Measurements from ENCODE around the gene GTPBP3.

Gene GTPBP3

GRCh38 chr19:17329366-17330261 lies 7.7 kb upstream of the GTPBP3 start:
- Histone ChIP-seq H2BK5ac (ENCODE audit: low read depth, low read length, poor library complexity) (no peak overlapping the region), H3K27me3 (ENCODE audit: insufficient read depth, low read length) (no peaks in the 10 kb centered on the region), H3K9ac (ENCODE audit: low read length) (no peak overlapping the region), H3K14ac (ENCODE audit: low read length) (no peak overlapping the region), H3K4ac (ENCODE audit: low read depth, low read length) (no peak overlapping the region), H4K12ac (ENCODE audit: low read depth, low read length) (no peak overlapping the region), H3K27ac (ENCODE audit: low read depth, low read length) (no peak overlapping the region), H4K91ac (ENCODE audit: low read depth, low read length) (no peak overlapping the region), H3K36me3 (ENCODE audit: control insufficient read depth in 1 of 2, insufficient read depth in 2 of 2, low read length in 2 of 2) (peaks cover 8 to 18% of the 10 kb centered on the region in 2 experiments), H3K79me1 (ENCODE audit: low read length) (peaks cover 15% of the 10 kb centered on the region), H2AFZ (ENCODE audit: insufficient read depth, low read length, poor library complexity) (no peak overlapping the region), H3K9me3 (ENCODE audit: insufficient read depth, low read depth, low read length) (peaks cover 4% of the 10 kb centered on the region), H3K23ac (ENCODE audit: low read length) (no peak overlapping the region), H3K4me3 (ENCODE audit: low read depth, low read length) (no peak overlapping the region), H2BK12ac (ENCODE audit: low read length) (no peak overlapping the region), H2BK120ac (ENCODE audit: insufficient read depth, low read length, poor library complexity) (no peak overlapping the region), H3K79me2 (ENCODE audit: control insufficient read depth, insufficient read depth, low read length, poor library complexity) (peaks cover 7% of the 10 kb centered on the region), H2AK5ac (ENCODE audit: low read length) (no peak overlapping the region), H3K4me2 (ENCODE audit: low read length) (no peak overlapping the region), H3K18ac (ENCODE audit: low read length) (peak overlapping the region; percentile 5), H4K8ac (ENCODE audit: low read depth, low read length) (no peak overlapping the region), H3K4me1 (ENCODE audit: control insufficient read depth in 1 of 2, insufficient read depth in 2 of 2, low read length in 2 of 2) (peaks cover 22 to 25% of the 10 kb centered on the region in 2 experiments)
- WGBS (ENCODE audit: extremely low coverage, insufficient coverage, insufficient read length) = no CpG with 5 or more reads among the region's 51 CpGs
- no peak for DNase-seq

- H2AFZ ChIP-seq (ENCODE audit: insufficient read depth, low read length, poor library complexity) = no peak overlapping the region
- no peak overlapping the region for H4K91ac ChIP-seq (ENCODE audit: low read depth, low read length)
- H3K4ac ChIP-seq (ENCODE audit: low read depth, low read length) = no peak overlapping the region
- no peak overlapping the region for H3K27ac ChIP-seq (ENCODE audit: low read depth, low read length)
- no peak overlapping the region for H3K9ac ChIP-seq (ENCODE audit: low read length)
- WGBS (ENCODE audit: extremely low coverage, insufficient coverage, insufficient read length) = no CpG with 5 or more reads among the region's 24 CpGs
- no peak overlapping the region for H2BK120ac ChIP-seq (ENCODE audit: insufficient read depth, low read length, poor library complexity)
- H3K14ac ChIP-seq (ENCODE audit: low read length) = no peak overlapping the region
- H2BK12ac ChIP-seq (ENCODE audit: low read length) = no peak overlapping the region
- no peak for DNase-seq
- H3K4me3 ChIP-seq (ENCODE audit: low read depth, low read length) = no peak overlapping the region
- no peak overlapping the region for H3K18ac ChIP-seq (ENCODE audit: low read length)
- H2AK5ac ChIP-seq (ENCODE audit: low read length) = no peak overlapping the region
- peaks cover 20% of the 10 kb centered on the region for H3K79me1 ChIP-seq (ENCODE audit: low read length)
- H3K4me1 ChIP-seq (ENCODE audit: control insufficient read depth in 1 of 2, insufficient read depth in 2 of 2, low read length in 2 of 2) = peaks cover 27 to 29% of the 10 kb centered on the region in 2 experiments
- H4K12ac ChIP-seq (ENCODE audit: low read depth, low read length) = no peak overlapping the region
- H3K23ac ChIP-seq (ENCODE audit: low read length) = no peak overlapping the region
- H3K4me2 ChIP-seq (ENCODE audit: low read length) = no peak overlapping the region
- H3K27me3 ChIP-seq (ENCODE audit: insufficient read depth, low read length) = no peaks in the 10 kb centered on the region
- H3K9me3 ChIP-seq (ENCODE audit: insufficient read depth, low read depth, low read length) = peaks cover 4% of the 10 kb centered on the region
- peaks cover 7% of the 10 kb centered on the region for H3K79me2 ChIP-seq (ENCODE audit: control insufficient read depth, insufficient read depth, low read length, poor library complexity)
- peaks cover 2 to 10% of the 10 kb centered on the region in 2 experiments for H3K36me3 ChIP-seq (ENCODE audit: control insufficient read depth in 1 of 2, insufficient read depth in 2 of 2, low read length in 2 of 2)
- no peak overlapping the region for H2BK5ac ChIP-seq (ENCODE audit: low read depth, low read length, poor library complexity)
- no peak overlapping the region for H4K8ac ChIP-seq (ENCODE audit: low read depth, low read length)
Measured at GRCh38 chr19:17330262-17331044, 6.9 kb upstream of the GTPBP3 start.

GRCh38 chr19:17331045-17331558 lies 6.3 kb upstream of the GTPBP3 start:
- H3K4ac ChIP-seq (ENCODE audit: low read depth, low read length) = no peak overlapping the region
- DNase-seq = no peak
- no peak overlapping the region for H3K9ac ChIP-seq (ENCODE audit: low read length)

GRCh38 chr19:17332360-17332676 lies 5.0 kb upstream of the GTPBP3 start:
- peaks cover 26% of the 10 kb centered on the region for H3K79me1 ChIP-seq (ENCODE audit: low read length)
- H3K23ac ChIP-seq (ENCODE audit: low read length) = no peak overlapping the region
- no peak overlapping the region for H3K4ac ChIP-seq (ENCODE audit: low read depth, low read length)
- no peak overlapping the region for H3K18ac ChIP-seq (ENCODE audit: low read length)
- H3K4me3 ChIP-seq (ENCODE audit: low read depth, low read length) = no peak overlapping the region
- peaks cover 4% of the 10 kb centered on the region for H3K9me3 ChIP-seq (ENCODE audit: insufficient read depth, low read depth, low read length)
- peaks cover 9% of the 10 kb centered on the region for H3K79me2 ChIP-seq (ENCODE audit: control insufficient read depth, insufficient read depth, low read length, poor library complexity)
- H2BK5ac ChIP-seq (ENCODE audit: low read depth, low read length, poor library complexity) = no peak overlapping the region
- no peak for DNase-seq
- no peak overlapping the region for H4K12ac ChIP-seq (ENCODE audit: low read depth, low read length)
- no peak overlapping the region for H2BK120ac ChIP-seq (ENCODE audit: insufficient read depth, low read length, poor library complexity)
- no CpG with 5 or more reads among the region's 8 CpGs for WGBS (ENCODE audit: extremely low coverage, insufficient coverage, insufficient read length)
- no peak overlapping the region for H4K91ac ChIP-seq (ENCODE audit: low read depth, low read length)
- H3K4me2 ChIP-seq (ENCODE audit: low read length) = no peak overlapping the region
- no peak overlapping the region for H2AFZ ChIP-seq (ENCODE audit: insufficient read depth, low read length, poor library complexity)
- no peak overlapping the region for H3K14ac ChIP-seq (ENCODE audit: low read length)
- H2AK5ac ChIP-seq (ENCODE audit: low read length) = no peak overlapping the region
- no peaks in the 10 kb centered on the region for H3K27me3 ChIP-seq (ENCODE audit: insufficient read depth, low read length)
- H3K27ac ChIP-seq (ENCODE audit: low read depth, low read length) = no peak overlapping the region
- H4K8ac ChIP-seq (ENCODE audit: low read depth, low read length) = no peak overlapping the region
- H3K4me1 ChIP-seq (ENCODE audit: control insufficient read depth in 1 of 2, insufficient read depth in 2 of 2, low read length in 2 of 2) = peaks cover 19 to 21% of the 10 kb centered on the region in 2 experiments
- H3K36me3 ChIP-seq (ENCODE audit: control insufficient read depth in 1 of 2, insufficient read depth in 2 of 2, low read length in 2 of 2) = peaks cover 2 to 10% of the 10 kb centered on the region in 2 experiments
- no peak overlapping the region for H3K9ac ChIP-seq (ENCODE audit: low read length)
- no peak overlapping the region for H2BK12ac ChIP-seq (ENCODE audit: low read length)

More at GRCh38 chr19:17331045-17331558, 6.3 kb upstream of the GTPBP3 start:
- peaks cover 20% of the 10 kb centered on the region for H3K79me1 ChIP-seq (ENCODE audit: low read length)
- peaks cover 2 to 10% of the 10 kb centered on the region in 2 experiments for H3K36me3 ChIP-seq (ENCODE audit: control insufficient read depth in 1 of 2, insufficient read depth in 2 of 2, low read length in 2 of 2)
- no peak overlapping the region for H3K27ac ChIP-seq (ENCODE audit: low read depth, low read length)
- no peak overlapping the region for H3K14ac ChIP-seq (ENCODE audit: low read length)
- H3K4me2 ChIP-seq (ENCODE audit: low read length) = no peak overlapping the region
- peaks cover 4% of the 10 kb centered on the region for H3K9me3 ChIP-seq (ENCODE audit: insufficient read depth, low read depth, low read length)
- H4K12ac ChIP-seq (ENCODE audit: low read depth, low read length) = no peak overlapping the region
- no peak overlapping the region for H2BK5ac ChIP-seq (ENCODE audit: low read depth, low read length, poor library complexity)
- peaks cover 27 to 29% of the 10 kb centered on the region in 2 experiments for H3K4me1 ChIP-seq (ENCODE audit: control insufficient read depth in 1 of 2, insufficient read depth in 2 of 2, low read length in 2 of 2)
- H3K27me3 ChIP-seq (ENCODE audit: insufficient read depth, low read length) = no peaks in the 10 kb centered on the region
- H2AK5ac ChIP-seq (ENCODE audit: low read length) = no peak overlapping the region
- H3K23ac ChIP-seq (ENCODE audit: low read length) = no peak overlapping the region
- H2BK12ac ChIP-seq (ENCODE audit: low read length) = no peak overlapping the region
- peaks cover 7% of the 10 kb centered on the region for H3K79me2 ChIP-seq (ENCODE audit: control insufficient read depth, insufficient read depth, low read length, poor library complexity)
- no peak overlapping the region for H3K4me3 ChIP-seq (ENCODE audit: low read depth, low read length)
- WGBS (ENCODE audit: extremely low coverage, insufficient coverage, insufficient read length) = no CpG with 5 or more reads among the region's 13 CpGs
- H2AFZ ChIP-seq (ENCODE audit: insufficient read depth, low read length, poor library complexity) = no peak overlapping the region
- H2BK120ac ChIP-seq (ENCODE audit: insufficient read depth, low read length, poor library complexity) = no peak overlapping the region
- no peak overlapping the region for H4K8ac ChIP-seq (ENCODE audit: low read depth, low read length)
- H3K18ac ChIP-seq (ENCODE audit: low read length) = no peak overlapping the region
- no peak overlapping the region for H4K91ac ChIP-seq (ENCODE audit: low read depth, low read length)
